H1 (cell line): ENCODE measurements around the gene PSMD6.

Source experiments
- CEBPB ChIP-seq: IDR thresholded peaks from 2 replicates; pipeline ENCODE4 v1.6.1; 2012; ENCODE audit warnings: low read depth, low read length
- POLR2A ChIP-seq, 2 experiments: IDR thresholded peaks; 1 replicate in 1 of 2; 2 replicates in 1 of 2; pipeline ENCODE4 v1.6.1; 2011; ENCODE audit warnings: low read depth in 2 of 2, low read length in 2 of 2, mild to moderate bottlenecking in 2 of 2; ENCODE audit errors: control extremely low read depth in 1 of 2
- SP1 ChIP-seq: IDR thresholded peaks from 2 replicates; pipeline ENCODE4 v1.6.1; 2011; ENCODE audit warnings: low read depth, low read length
- SP2 ChIP-seq: IDR thresholded peaks from 2 replicates; pipeline ENCODE4 v1.6.1; 2012; ENCODE audit warnings: mild to moderate bottlenecking, low read length, inconsistent platforms
- TF ChIP-seq, protein P1 (sequence below), 3 experiments: IDR thresholded peaks; 1 replicate in 2 of 3; 2 replicates in 1 of 3; pipeline versions ENCODE4 v1.5.1 to v1.6.1; 2011; ENCODE audit warnings: low read length in 3 of 3, mild to moderate bottlenecking in 3 of 3, inconsistent platforms in 2 of 3, low read depth in 1 of 3, moderate library complexity in 1 of 3; ENCODE audit not compliant: insufficient read depth in 1 of 3; ENCODE audit errors: control extremely low read depth in 1 of 3

DNA sequence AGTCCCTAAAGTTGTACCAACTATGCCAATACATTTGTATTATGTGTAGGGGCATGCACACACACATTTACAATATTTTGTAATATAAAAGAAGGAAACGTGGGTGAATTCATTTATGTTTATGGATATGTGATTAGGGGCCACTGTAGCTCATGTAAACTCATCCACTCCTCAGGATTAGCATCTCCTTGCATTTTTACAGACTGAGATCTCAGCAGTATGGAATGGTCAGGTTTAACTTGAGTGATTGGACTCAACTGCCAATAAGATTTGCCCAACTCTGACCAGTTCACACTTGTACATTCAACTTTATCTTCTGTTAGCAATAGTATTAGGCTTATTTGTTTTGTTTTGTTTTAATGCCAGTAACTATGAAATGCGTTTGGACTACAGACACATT, 36.5 kb downstream of the PSMD6 start:
- TF ChIP-seq POLR2A (IDR thresholded peaks at IDR 0.05; ENCODE audit: control extremely low read depth in 1 of 2, low read depth in 2 of 2, low read length in 2 of 2) (no peak), SP2 (no peak), SP1 (no peak), CEBPB (no peak)
- TF ChIP-seq, protein P1, sequence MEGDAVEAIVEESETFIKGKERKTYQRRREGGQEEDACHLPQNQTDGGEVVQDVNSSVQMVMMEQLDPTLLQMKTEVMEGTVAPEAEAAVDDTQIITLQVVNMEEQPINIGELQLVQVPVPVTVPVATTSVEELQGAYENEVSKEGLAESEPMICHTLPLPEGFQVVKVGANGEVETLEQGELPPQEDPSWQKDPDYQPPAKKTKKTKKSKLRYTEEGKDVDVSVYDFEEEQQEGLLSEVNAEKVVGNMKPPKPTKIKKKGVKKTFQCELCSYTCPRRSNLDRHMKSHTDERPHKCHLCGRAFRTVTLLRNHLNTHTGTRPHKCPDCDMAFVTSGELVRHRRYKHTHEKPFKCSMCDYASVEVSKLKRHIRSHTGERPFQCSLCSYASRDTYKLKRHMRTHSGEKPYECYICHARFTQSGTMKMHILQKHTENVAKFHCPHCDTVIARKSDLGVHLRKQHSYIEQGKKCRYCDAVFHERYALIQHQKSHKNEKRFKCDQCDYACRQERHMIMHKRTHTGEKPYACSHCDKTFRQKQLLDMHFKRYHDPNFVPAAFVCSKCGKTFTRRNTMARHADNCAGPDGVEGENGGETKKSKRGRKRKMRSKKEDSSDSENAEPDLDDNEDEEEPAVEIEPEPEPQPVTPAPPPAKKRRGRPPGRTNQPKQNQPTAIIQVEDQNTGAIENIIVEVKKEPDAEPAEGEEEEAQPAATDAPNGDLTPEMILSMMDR (IDR thresholded peaks at IDR 0.05; ENCODE audit: control extremely low read depth in 1 of 3, insufficient read depth in 1 of 3, low read depth in 1 of 3, low read length in 3 of 3) = no peak
